Naive thymus-derived CD8-positive, alpha-beta T cell (primary cell): Measurements from ENCODE around the gene IFI44. TPM values are rescaled to one million over a fixed set of nuclear protein-coding genes. Genes with fewer than 3 reads are reported as not detected.
A peak's percentile ranks its signal among the peaks of the same experiment; 100 is the strongest.

Source experiments
- ATAC-seq, 2 donors: fragments of 150-1000 bp; cut with Tn5 transposase in 1 of 2; sonication (Bioruptor Pico), chemical (Tn5 transposase) in 1 of 2; 1 replicate in 1 of 2; 2 replicates in 1 of 2; pipeline ENCODE4 v1.10.0; 2021; ENCODE audit warnings: mild to moderate bottlenecking in 2 of 2, moderate library complexity in 2 of 2
- POLR2A ChIA-PET: fragments of 350-600 bp; sonication (Branson Sonifier 250); formaldehyde crosslinking; loops from one replicate; lab custom pipeline; 2021; ENCODE audit warnings: antibody characterized with exemption; lab: Charles Lee
- DNase-seq, 10 donors: peaks; one replicate each; pipeline versions ENCODE4 v3.0.0 to v3.0.0-alpha.2; 2020 to 2022
- H3K27ac Mint-ChIP-seq, 10 donors: one replicate each; pipeline ENCODE4 v1.8.0; 2020 to 2022; ENCODE audit warnings: mild to moderate bottlenecking in 10 of 10, mixed read lengths in 10 of 10, moderate library complexity in 4 of 10, inconsistent platforms in 1 of 10
- H3K27me3 Mint-ChIP-seq, 5 donors: one replicate each; pipeline ENCODE4 v1.8.0; 2021 to 2022; ENCODE audit warnings: mixed read lengths in 5 of 5
- H3K36me3 Mint-ChIP-seq, 3 donors: one replicate each; pipeline ENCODE4 v1.8.0; 2020 to 2022; ENCODE audit warnings: mixed read lengths in 3 of 3, mild to moderate bottlenecking in 2 of 3, inconsistent platforms in 1 of 3
- H3K4me1 Mint-ChIP-seq, 4 donors: one replicate each; pipeline ENCODE4 v1.8.0; 2021 to 2022; ENCODE audit warnings: mixed read lengths in 4 of 4
- H3K4me3 Mint-ChIP-seq, 10 donors: one replicate each; pipeline ENCODE4 v1.8.0; 2020 to 2022; ENCODE audit warnings: mild to moderate bottlenecking in 10 of 10, mixed read lengths in 10 of 10, moderate library complexity in 6 of 10, inconsistent platforms in 1 of 10
- H3K9me3 Mint-ChIP-seq, 9 donors: one replicate each; pipeline ENCODE4 v1.8.0; 2020 to 2022; ENCODE audit warnings: mixed read lengths in 9 of 9, mild to moderate bottlenecking in 3 of 9, inconsistent platforms in 1 of 9, moderate library complexity in 1 of 9
- polyA plus RNA-seq, 3 donors: library from polyadenylated mRNA; unstranded; fragments of 300-500 nt; fragmentation: Illumina TruSeq; gene quantifications; one replicate each; pipeline ENCODE4 v1.2.3, GENCODE V29; 2021
- total RNA-seq, 8 experiments: library from RNA in 2 of 8; stranded (reverse) in 2 of 8; gene quantifications; one replicate each; pipeline ENCODE4 v1.2.3 and lab custom pipeline; 2021 to 2026

IFI44 gene
- total and polyA plus RNA-seq, 5 experiments from 2014 or later = 6.9 to 27.9 (median 13.9) TPM

DNA sequence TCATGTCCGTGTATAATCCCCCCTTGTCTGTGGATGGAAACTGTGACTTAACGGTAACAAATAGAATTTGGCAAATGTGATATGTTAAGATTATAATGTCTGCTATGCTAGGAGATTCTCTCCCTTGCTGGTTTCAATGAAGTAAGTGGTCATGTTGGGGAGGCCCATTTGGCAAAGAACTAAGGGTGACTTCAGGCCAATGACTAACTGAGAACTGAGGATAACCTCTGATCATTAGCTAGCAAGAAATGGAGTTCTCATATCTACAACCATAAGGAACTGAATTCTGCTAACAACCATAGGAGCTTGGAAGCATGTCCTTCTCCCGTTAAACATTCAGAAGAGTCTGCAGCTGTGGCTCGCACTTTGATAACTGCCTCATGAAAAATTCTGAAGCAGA lies 27.1 kb upstream of the IFI44 start:
- H3K4me3 Mint-ChIP-seq = peak overlapping the region in 9 of 10 donors; percentile 27 to 86 (median 54)
- no peaks in the 10 kb centered on the region for H3K9me3 Mint-ChIP-seq
- H3K27me3 Mint-ChIP-seq = no peaks in the 10 kb centered on the region
- peaks cover 28 to 81% (median 69%) of the 10 kb centered on the region in 4 donors for H3K4me1 Mint-ChIP-seq
- no peak for DNase-seq
- peak overlapping the region in 9 of 10 donors; percentile 35 to 94 (median 69) for H3K27ac Mint-ChIP-seq
- H3K36me3 Mint-ChIP-seq = peaks cover 0 to 27% (median 0%) of the 10 kb centered on the region in 3 donors
- POLR2A ChIA-PET = no interaction called here
- no peak for ATAC-seq

DNA sequence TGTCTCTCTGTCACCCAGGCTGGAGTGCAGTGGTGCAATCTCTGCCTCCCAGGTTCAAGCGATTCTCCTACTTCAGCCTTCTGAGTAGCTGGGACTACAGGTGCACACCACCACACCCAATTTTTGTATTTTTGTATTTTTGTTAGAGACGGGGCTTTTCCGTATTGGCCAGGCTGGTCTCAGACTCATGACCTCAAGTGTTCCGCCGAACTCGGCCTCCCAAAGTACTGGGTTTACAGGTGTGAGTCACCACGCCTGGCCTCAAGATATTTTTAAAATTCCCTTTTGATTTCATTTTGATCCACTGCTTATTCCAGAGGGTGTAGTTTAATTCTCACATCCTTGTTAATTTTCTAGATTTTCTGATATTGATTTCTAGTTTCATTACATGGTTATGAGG lies 25.6 kb upstream of the IFI44 start:
- Mint-ChIP-seq H3K27me3 (no peaks in the 10 kb centered on the region), H3K4me3 (peak overlapping the region in 7 of 10 donors; percentile 17 to 83 (median 43)), H3K4me1 (peaks cover 30 to 74% (median 62%) of the 10 kb centered on the region in 4 donors), H3K9me3 (no peaks in the 10 kb centered on the region), H3K27ac (peak overlapping the region in 9 of 10 donors; percentile 33 to 94 (median 63)), H3K36me3 (peaks cover 3 to 41% (median 4%) of the 10 kb centered on the region in 3 donors)
- no peak for DNase-seq
- POLR2A ChIA-PET = no interaction called here
- no peak for ATAC-seq

DNA sequence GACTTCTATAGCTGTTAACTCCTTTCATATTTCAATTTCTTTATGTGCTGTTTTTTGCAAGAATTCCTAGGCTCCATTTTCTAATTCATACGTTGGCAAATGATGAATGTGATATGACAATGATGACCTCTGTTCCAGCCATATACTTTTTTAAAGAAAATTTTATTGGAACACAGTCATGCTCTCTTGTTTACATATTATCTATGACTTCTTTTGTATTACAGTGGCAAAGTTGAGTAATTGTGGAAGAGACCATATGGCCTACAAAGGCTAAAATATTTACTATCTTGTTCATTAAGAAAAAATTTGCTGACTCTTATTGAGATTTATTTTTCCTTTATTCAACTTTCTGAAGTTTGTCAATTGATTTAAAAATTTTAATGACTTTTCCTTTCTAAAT lies 22.3 kb upstream of the IFI44 start:
- peak overlapping the region in 1 of 10 donors; percentile 11 for H3K27ac Mint-ChIP-seq
- H3K36me3 Mint-ChIP-seq = peaks cover 3 to 48% (median 4%) of the 10 kb centered on the region in 3 donors
- ATAC-seq = no peak
- DNase-seq = no peak
- POLR2A ChIA-PET = no interaction called here
- no peak overlapping the region for H3K4me3 Mint-ChIP-seq
- no peaks in the 10 kb centered on the region for H3K27me3 Mint-ChIP-seq
- peaks cover 19 to 51% (median 38%) of the 10 kb centered on the region in 4 donors for H3K4me1 Mint-ChIP-seq
- no peaks in the 10 kb centered on the region for H3K9me3 Mint-ChIP-seq

DNA sequence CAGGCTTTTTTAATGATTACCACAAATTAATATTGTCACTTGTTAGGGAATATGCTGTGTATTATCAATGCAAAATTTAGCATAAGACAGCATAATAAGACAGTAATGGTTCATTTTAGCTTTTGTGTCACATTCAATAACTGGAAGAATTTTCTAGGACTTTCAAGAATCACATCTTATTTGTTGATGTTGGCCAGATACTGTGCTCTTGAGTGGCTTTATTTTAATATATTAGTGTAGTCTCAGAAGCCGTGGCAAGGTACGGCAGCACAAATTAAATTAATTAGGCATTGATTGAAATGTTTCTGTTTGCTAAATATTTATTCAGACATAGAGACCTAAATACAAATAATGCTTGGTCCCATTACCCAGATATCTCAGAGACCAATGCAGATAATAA lies 19.0 kb upstream of the IFI44 start:
- Mint-ChIP-seq H3K4me3 (no peak overlapping the region), H3K9me3 (peaks cover 0 to 13% (median 4%) of the 10 kb centered on the region in 9 donors), H3K27ac (no peak overlapping the region), H3K4me1 (peaks cover 7 to 24% (median 12%) of the 10 kb centered on the region in 4 donors), H3K36me3 (peaks cover 3 to 39% (median 12%) of the 10 kb centered on the region in 3 donors), H3K27me3 (no peaks in the 10 kb centered on the region)
- ATAC-seq = no peak
- DNase-seq = no peak
- POLR2A ChIA-PET = no interaction called here

GRCh38 chr1:78633209-78633608 lies 16.4 kb upstream of the IFI44 start:
- H3K4me1 Mint-ChIP-seq = peaks cover 0 to 11% (median 6%) of the 10 kb centered on the region in 4 donors
- POLR2A ChIA-PET = no interaction called here
- H3K9me3 Mint-ChIP-seq = peaks cover 0 to 13% (median 4%) of the 10 kb centered on the region in 9 donors
- DNase-seq = no peak
- H3K36me3 Mint-ChIP-seq = peaks cover 2 to 39% (median 12%) of the 10 kb centered on the region in 3 donors
- H3K4me3 Mint-ChIP-seq = no peak overlapping the region
- ATAC-seq = no peak
- H3K27ac Mint-ChIP-seq = no peak overlapping the region
- H3K27me3 Mint-ChIP-seq = no peaks in the 10 kb centered on the region

- Mint-ChIP-seq H3K27me3 (no peaks in the 10 kb centered on the region), H3K4me3 (no peak overlapping the region), H3K36me3 (peaks cover 7 to 56% (median 16%) of the 10 kb centered on the region in 3 donors), H3K4me1 (peaks cover 8 to 20% (median 18%) of the 10 kb centered on the region in 4 donors), H3K9me3 (peaks cover 0 to 14% (median 5%) of the 10 kb centered on the region in 9 donors), H3K27ac (no peak overlapping the region)
- no peak for ATAC-seq
- POLR2A ChIA-PET = interaction anchor here (0.7 kb wide), 1 partner anchor 58 kb away, joined by 3 read pairs; no protein-coding TSS in a partner anchor
- no peak for DNase-seq
These were observed 9.2 kb upstream of the IFI44 start for GRCh38 chr1:78640462-78640861.

DNA sequence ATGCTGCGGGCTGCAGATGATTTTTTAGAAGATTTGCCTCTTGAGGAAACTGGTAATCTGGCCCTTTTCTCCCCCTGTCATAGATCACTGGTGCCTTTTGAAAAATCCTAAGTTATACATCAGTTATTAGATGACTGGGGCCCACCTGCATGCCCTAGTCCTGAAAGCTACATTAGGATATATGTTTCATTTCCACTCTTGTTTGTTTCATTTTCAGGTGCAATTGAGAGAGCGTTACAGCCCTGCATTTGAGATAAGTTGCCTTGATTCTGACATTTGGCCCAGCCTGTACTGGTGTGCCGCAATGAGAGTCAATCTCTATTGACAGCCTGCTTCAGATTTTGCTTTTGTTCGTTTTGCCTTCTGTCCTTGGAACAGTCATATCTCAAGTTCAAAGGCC lies 8.1 kb upstream of the IFI44 start:
- Mint-ChIP-seq H3K27me3 (no peaks in the 10 kb centered on the region), H3K4me1 (peaks cover 15 to 31% (median 27%) of the 10 kb centered on the region in 4 donors), H3K9me3 (peaks cover 0 to 14% (median 5%) of the 10 kb centered on the region in 9 donors), H3K36me3 (peaks cover 7 to 55% (median 16%) of the 10 kb centered on the region in 3 donors), H3K4me3 (no peak overlapping the region), H3K27ac (peak overlapping the region in 1 of 10 donors; percentile 34)
- ATAC-seq (no peak), DNase-seq (no peak)
- POLR2A ChIA-PET = no interaction called here

DNA sequence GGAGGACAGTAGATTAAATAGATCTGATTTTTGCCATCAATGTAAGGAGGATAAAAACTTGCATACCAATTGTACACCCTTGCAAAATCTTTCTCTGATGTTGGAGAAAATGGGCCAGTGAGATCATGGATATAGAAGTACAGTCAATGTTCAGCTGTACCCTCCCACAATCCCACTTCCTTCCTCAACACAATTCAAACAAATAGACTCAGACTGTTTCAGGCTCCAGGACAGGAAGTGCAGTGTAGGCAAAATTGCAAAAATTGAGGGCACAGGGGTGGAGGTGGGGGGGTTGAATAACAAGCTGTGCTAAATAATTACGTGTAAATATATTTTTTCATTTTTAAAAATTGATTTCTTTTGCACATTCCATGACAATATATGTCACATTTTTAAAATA lies 3.9 kb upstream of the IFI44 start:
- Mint-ChIP-seq H3K4me1 (peaks cover 22 to 57% (median 51%) of the 10 kb centered on the region in 4 donors), H3K9me3 (peaks cover 0 to 19% (median 12%) of the 10 kb centered on the region in 9 donors), H3K36me3 (peaks cover 7 to 43% (median 22%) of the 10 kb centered on the region in 3 donors), H3K4me3 (peak overlapping the region in 9 of 10 donors; percentile 8 to 63 (median 48)), H3K27me3 (no peaks in the 10 kb centered on the region), H3K27ac (peak overlapping the region in 5 of 10 donors; percentile 1 to 85 (median 46))
- peak in 4 of 10 donors; percentile 11 to 62 (median 43) for DNase-seq
- POLR2A ChIA-PET = interaction anchor here (0.6 to 1.4 kb wide), 3 partner anchors 12 to 1199 kb away, joined by 3 to 5 read pairs (median 3); partner anchors contain the start of gene IFI44L
- ATAC-seq = peak; percentile 46 to 68

GRCh38 chr1:78647238-78647637 lies 2.4 kb upstream of the IFI44 start:
- DNase-seq (no peak), ATAC-seq (no peak)
- H3K27me3 Mint-ChIP-seq = no peaks in the 10 kb centered on the region
- H3K4me3 Mint-ChIP-seq = peak overlapping the region in 1 of 10 donors; percentile 11
- peaks cover 29 to 73% (median 62%) of the 10 kb centered on the region in 4 donors for H3K4me1 Mint-ChIP-seq
- peaks cover 2 to 28% (median 18%) of the 10 kb centered on the region in 3 donors for H3K36me3 Mint-ChIP-seq
- POLR2A ChIA-PET = no interaction called here
- H3K9me3 Mint-ChIP-seq = peaks cover 0 to 18% (median 12%) of the 10 kb centered on the region in 9 donors
- peak overlapping the region in 3 of 10 donors; percentile 12 to 94 (median 93) for H3K27ac Mint-ChIP-seq

DNA sequence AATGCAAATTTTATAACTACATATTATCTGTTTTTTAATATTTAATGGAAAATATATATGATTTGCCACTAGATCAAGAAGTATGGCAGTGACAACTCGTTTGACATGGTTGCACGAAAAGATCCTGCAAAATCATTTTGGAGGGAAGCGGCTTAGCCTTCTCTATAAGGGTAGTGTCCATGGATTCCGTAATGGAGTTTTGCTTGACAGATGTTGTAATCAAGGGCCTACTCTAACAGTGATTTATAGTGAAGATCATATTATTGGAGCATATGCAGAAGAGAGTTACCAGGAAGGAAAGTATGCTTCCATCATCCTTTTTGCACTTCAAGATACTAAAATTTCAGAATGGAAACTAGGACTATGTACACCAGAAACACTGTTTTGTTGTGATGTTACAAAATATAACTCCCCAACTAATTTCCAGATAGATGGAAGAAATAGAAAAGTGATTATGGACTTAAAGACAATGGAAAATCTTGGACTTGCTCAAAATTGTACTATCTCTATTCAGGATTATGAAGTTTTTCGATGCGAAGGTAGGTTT lies 556 bp downstream of the IFI44 start:
- DNase-seq = peak in 1 of 10 donors; percentile 8

DNA sequence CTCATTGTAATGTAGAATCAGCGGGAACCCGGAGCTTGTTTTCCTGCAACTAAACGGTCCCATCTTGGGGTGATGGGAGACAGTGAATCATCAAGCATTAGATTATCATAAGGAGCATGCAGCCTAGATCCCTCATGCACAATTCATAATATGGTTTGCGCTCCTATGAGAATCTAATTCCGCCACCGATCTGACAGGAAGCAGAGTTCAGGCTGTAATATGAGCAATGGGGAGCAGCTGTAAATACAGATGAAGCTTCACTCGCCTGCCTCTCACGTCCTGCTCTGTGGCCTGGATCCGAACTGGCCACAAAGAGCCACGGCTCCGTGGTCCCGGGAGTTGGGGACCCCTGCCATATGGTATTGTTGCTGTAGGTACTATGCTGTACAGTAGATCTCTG lies 1.6 kb downstream of the IFI44 start:
- Mint-ChIP-seq H3K27ac (peak overlapping the region; percentile 86 to 96 (median 92)), H3K27me3 (no peaks in the 10 kb centered on the region), H3K36me3 (peaks cover 10 to 27% (median 19%) of the 10 kb centered on the region in 3 donors), H3K4me3 (peak overlapping the region; percentile 88 to 98 (median 92)), H3K4me1 (peaks cover 23 to 67% (median 58%) of the 10 kb centered on the region in 4 donors), H3K9me3 (peaks cover 0 to 12% (median 5%) of the 10 kb centered on the region in 9 donors)
- DNase-seq (peak in 7 of 10 donors; percentile 8 to 64 (median 39)), ATAC-seq (peak; percentile 63 to 69)
- POLR2A ChIA-PET = no interaction called here

More for the DNA sequence above, 556 bp downstream of the IFI44 start:
- Mint-ChIP-seq H3K27me3 (no peaks in the 10 kb centered on the region), H3K36me3 (peaks cover 6 to 17% (median 9%) of the 10 kb centered on the region in 3 donors), H3K27ac (peak overlapping the region; percentile 80 to 96 (median 92)), H3K4me3 (peak overlapping the region; percentile 88 to 98 (median 92)), H3K9me3 (peaks cover 0 to 12% (median 5%) of the 10 kb centered on the region in 9 donors), H3K4me1 (peaks cover 31 to 73% (median 66%) of the 10 kb centered on the region in 4 donors)
- peak in 1 of 2 donors; percentile 10 for ATAC-seq
- POLR2A ChIA-PET = interaction anchor here (1.1 kb wide), 1 partner anchor 671 kb away, joined by 5 read pairs; the partner anchor contains the start of gene FUBP1

DNA sequence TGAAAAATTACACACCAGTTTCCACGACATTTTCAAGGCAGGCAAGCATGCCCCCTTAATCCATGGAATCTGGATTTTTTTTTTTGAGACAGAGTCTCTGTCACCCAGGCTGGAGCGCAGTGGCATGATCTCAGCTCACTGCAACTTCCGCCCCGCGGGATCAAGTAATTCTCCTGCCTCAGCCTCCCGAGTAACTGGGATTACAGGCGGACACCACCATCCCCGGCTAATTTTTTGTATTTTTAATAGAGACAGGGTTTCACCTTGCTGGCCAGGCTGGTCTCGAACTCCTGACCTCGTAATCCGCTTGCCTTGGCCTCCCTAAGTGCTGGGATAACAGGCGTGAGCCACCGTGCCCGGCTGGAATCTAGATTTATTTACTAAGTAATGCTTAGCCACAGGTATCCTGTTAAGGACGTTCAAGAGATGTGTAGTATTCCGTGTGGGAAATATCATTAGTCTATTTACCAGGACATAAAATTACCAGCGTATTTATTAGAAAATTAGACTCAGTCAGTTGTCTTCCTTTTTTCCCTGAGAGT lies 2.5 kb downstream of the IFI44 start:
- POLR2A ChIA-PET = no interaction called here
- peak overlapping the region in 9 of 10 donors; percentile 44 to 96 (median 93) for H3K27ac Mint-ChIP-seq
- no peak for DNase-seq
- ATAC-seq = no peak
- H3K4me1 Mint-ChIP-seq = peaks cover 21 to 60% (median 50%) of the 10 kb centered on the region in 4 donors
- no peaks in the 10 kb centered on the region for H3K27me3 Mint-ChIP-seq
- H3K9me3 Mint-ChIP-seq = peaks cover 0 to 12% (median 2%) of the 10 kb centered on the region in 9 donors
- H3K4me3 Mint-ChIP-seq = peak overlapping the region; percentile 68 to 98 (median 92)
- H3K36me3 Mint-ChIP-seq = peaks cover 10 to 27% (median 23%) of the 10 kb centered on the region in 3 donors
